GM12878 (cell line): ENCODE measurements around the gene THSD4. TPM values are rescaled to one million over a fixed set of nuclear protein-coding genes. Genes with fewer than 3 reads are reported as not detected.

Source experiments
- ATAC-seq: fragments of 200-7000 bp; cut with Tn5 transposase; 3 replicates; pipeline ENCODE4 v1.9.1; 2020; ENCODE audit warnings: mild to moderate bottlenecking, moderate library complexity
- BruUV-seq: library from RNA; stranded (reverse); fragments of 400-500 nt; replicated peaks from 2 replicates; lab custom pipeline; 2021; lab: Mats Ljungman, UMichigan
- CTCF ChIA-PET: fragments of 300-600 bp; sonication (Branson Sonifier 250); formaldehyde crosslinking; extraction: SDS; loops from one replicate; lab custom pipeline; 2021; ENCODE audit warnings: inconsistent platforms; lab: Yijun Ruan, JAX
- POLR2A ChIA-PET: fragments of 350-600 bp; formaldehyde crosslinking; extraction: SDS; loops from one replicate; lab custom pipeline; 2021; ENCODE audit warnings: inconsistent platforms; lab: Charles Lee
- RAD21 ChIA-PET: fragments of 300-600 bp; sonication (Branson Sonifier 250); formaldehyde crosslinking; loops from one replicate; lab custom pipeline; 2023; ENCODE audit warnings: antibody characterized with exemption; ENCODE audit not compliant: unreplicated experiment; lab: Charles Lee
- SMC1A ChIA-PET: fragments of 300-600 bp; sonication (Branson Sonifier 250); formaldehyde crosslinking; loops from one replicate; lab custom pipeline; 2023; ENCODE audit not compliant: unreplicated experiment, uncharacterized antibody; lab: Charles Lee
- DNase-seq: peaks from one replicate; pipeline ENCODE4 v3.0.0-alpha.2; 2011; ENCODE audit warnings: low read depth, low spot score
- FAIRE-seq: peaks from 3 replicates; lab custom pipeline; 2011; peaks lifted over from hg19 to GRCh38; lab: Jason Lieb, UNC
- H2AFZ ChIP-seq: 2 replicates; pipeline ENCODE4 v1.6.0; 2011; ENCODE audit warnings: low read depth, low read length, control low read depth; ENCODE audit not compliant: control insufficient read depth
- H3K27ac ChIP-seq: 2 replicates; pipeline ENCODE4 v1.5.1; 2011; ENCODE audit warnings: control low read depth; ENCODE audit not compliant: control insufficient read depth, insufficient read depth
- H3K27me3 ChIP-seq, 2 experiments: replicated peaks in 1 of 2; 2 replicates each; pipeline versions ENCODE4 v1.6.0 to v1.6.1; 2011; ENCODE audit warnings: low read length in 1 of 2; ENCODE audit not compliant: control insufficient read depth in 2 of 2, insufficient read depth in 2 of 2
- H3K36me3 ChIP-seq, 2 experiments: 2 replicates each; pipeline ENCODE4 v1.5.1; 2011; ENCODE audit warnings: low read length in 1 of 2; ENCODE audit not compliant: control insufficient read depth in 2 of 2, insufficient read depth in 2 of 2
- H3K4me1 ChIP-seq: 2 replicates; pipeline ENCODE4 v1.6.1; 2011; ENCODE audit warnings: mild to moderate bottlenecking, low read length, moderate library complexity, mixed read lengths; ENCODE audit not compliant: control insufficient read depth, insufficient read depth
- H3K4me2 ChIP-seq: 2 replicates; pipeline ENCODE4 v1.6.0; 2011; ENCODE audit warnings: control low read depth; ENCODE audit not compliant: control insufficient read depth, insufficient read depth
- H3K4me3 ChIP-seq: fragments of 200-600 bp; sonication (generic); 2 replicates; pipeline ENCODE4 v1.5.1; 2016
- H3K79me2 ChIP-seq: 2 replicates; pipeline ENCODE4 v1.6.0; 2011; ENCODE audit warnings: low read length; ENCODE audit not compliant: control insufficient read depth, insufficient read depth
- H3K9ac ChIP-seq: 2 replicates; pipeline ENCODE4 v1.8.0; 2011; ENCODE audit warnings: low read length, control low read depth, mixed read lengths; ENCODE audit not compliant: control insufficient read depth, insufficient read depth
- H3K9me3 ChIP-seq: replicated peaks from 3 replicates; pipeline ENCODE4 v1.5.1; 2011; ENCODE audit warnings: mild to moderate bottlenecking, low read length; ENCODE audit not compliant: control insufficient read depth, insufficient read depth
- H4K20me1 ChIP-seq: 2 replicates; pipeline ENCODE4 v1.6.0; 2011; ENCODE audit not compliant: control insufficient read depth, insufficient read depth
- CBX3 ChIP-seq: fragments of 200-600 bp; sonication (generic); IDR thresholded peaks from 2 replicates; pipeline ENCODE4 v1.6.1; 2016; ENCODE audit warnings: low read depth, borderline replicate concordance
- CUX1 ChIP-seq: IDR thresholded peaks from 2 replicates; pipeline ENCODE4 v1.6.1; 2012; ENCODE audit warnings: improper control_type of control experiment, low read depth, low read length; ENCODE audit not compliant: insufficient replicate concordance
- HDAC2 ChIP-seq: fragments of 200-600 bp; sonication (generic); IDR thresholded peaks from 2 replicates; pipeline ENCODE4 v1.6.1; 2017
- IRF5 ChIP-seq: fragments of 450-650 bp; IDR thresholded peaks from 2 replicates; pipeline ENCODE4 v1.6.1; 2017; ENCODE audit warnings: borderline replicate concordance
- PML ChIP-seq: IDR thresholded peaks from 2 replicates; pipeline ENCODE4 v1.6.1; 2012; ENCODE audit warnings: low read length, inconsistent platforms
- SKIL ChIP-seq: fragments of 450-650 bp; IDR thresholded peaks from 2 replicates; pipeline ENCODE4 v1.6.1; 2017; ENCODE audit warnings: mild to moderate bottlenecking, low read depth, inconsistent platforms; ENCODE audit not compliant: poor library complexity, severe bottlenecking
- STAT3 ChIP-seq: IDR thresholded peaks from 2 replicates; pipeline ENCODE4 v1.6.1; 2011; ENCODE audit warnings: low read depth, low read length, improper control_type of control experiment
- TAF1 ChIP-seq: IDR thresholded peaks from 2 replicates; pipeline ENCODE4 v1.6.1; 2011; ENCODE audit warnings: mild to moderate bottlenecking, low read depth, low read length, borderline replicate concordance
- WGBS: methylation state at CpG from one replicate; pipeline ENCODE4 v1.1.6; 2016; ENCODE audit warnings: low lambda C conversion rate; ENCODE audit not compliant: insufficient replicate concordance, insufficient coverage; ENCODE audit errors: missing lambda C conversion rate; 5-methylcytosine and 5-hydroxymethylcytosine counted together
- in situ Hi-C: fragments of 300-500 bp; cut with MboI; formaldehyde crosslinking; loops from 9 replicates; pipeline ENCODE4 v1.14.3; 2018; ENCODE audit warnings: mixed read lengths
- intact Hi-C: fragments of 100-400 bp; cut with micrococcal nuclease; formaldehyde crosslinking; loops from one replicate; pipeline ENCODE4 v1.14.2; 2022; ENCODE audit not compliant: unreplicated experiment
- polyA plus RNA-seq, 11 experiments: library from polyadenylated mRNA; depleted of rRNA in 4 of 11; unstranded in 6 of 11; stranded (reverse) in 5 of 11; fragments of >200 nt; fragmentation: Nextera tagmentation in 4 of 11; fragmentation: Illumina TruSeq in 1 of 11; extraction: Ambion mirVana in 4 of 11; extraction: Trizol in 1 of 11; gene quantifications; 1 replicate in 1 of 11; 2 replicates in 10 of 11; pipeline versions ENCODE4 v1.2.1 to v1.2.3, GENCODE V29; 2011 to 2016; ENCODE audit warnings: inconsistent platforms in 2 of 11, missing spikeins in 2 of 11, low read depth in 1 of 11
- total RNA-seq, 4 experiments: library from RNA; depleted of rRNA in 3 of 4; stranded (reverse); fragments of >200 nt in 3 of 4; fragmentation: Illumina TruSeq in 1 of 4; extraction: Trizol in 1 of 4; gene quantifications; 2 replicates each; pipeline versions ENCODE4 v1.2.1 to v1.2.3, GENCODE V29; 2013 to 2021

The THSD4 gene
- total and polyA plus RNA-seq, 10 of the 15 experiments (the other 5 are each of a cell fraction or from before 2014, with no cell fraction given), result 0.04 to 0.13 (median 0.05) TPM; not detected in 7

GRCh38 chr15:71509139-71509538 lies 393.9 kb downstream of the THSD4 start (continued):
- TF ChIP-seq PML (no peak), CUX1 (no peak), STAT3 (no peak)

DNA sequence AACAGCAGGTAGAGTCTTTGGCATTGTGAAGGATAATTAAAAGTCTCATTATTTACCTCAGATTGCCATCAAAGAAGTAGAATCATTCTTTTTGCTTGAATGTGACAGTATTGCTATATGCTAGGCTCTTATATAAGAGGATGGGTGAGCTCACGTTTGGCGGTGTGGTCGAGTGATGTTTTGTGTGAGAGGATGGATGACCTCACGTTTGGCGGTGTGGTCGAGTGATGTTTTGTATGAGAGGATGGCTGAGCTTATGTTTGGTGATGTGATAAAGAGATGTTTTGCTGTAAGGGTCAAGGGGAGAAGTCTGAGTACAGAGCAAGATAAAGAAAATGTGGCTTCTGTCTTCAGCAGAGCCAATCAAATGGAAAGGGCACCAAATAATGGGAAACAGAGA lies 395.5 kb downstream of the THSD4 start:
- no peaks in the 10 kb centered on the region for H3K79me2 ChIP-seq
- DNase-seq, result no peak
- FAIRE-seq, result no peak
- CTCF ChIA-PET, result no interaction called here
- peaks cover 22% of the 10 kb centered on the region for H3K4me1 ChIP-seq
- H3K9me3 ChIP-seq, result peaks cover 3% of the 10 kb centered on the region; the same call in 1 of the 3 replicates
- H3K9ac ChIP-seq, result no peak overlapping the region
- H3K27me3 ChIP-seq, result 0 out of 4 replicates have a peak, but pooled peaks cover 0 to 3% of the 10 kb centered on the region in 2 experiments
- TF ChIP-seq TAF1 (no peak), CUX1 (no peak), CBX3 (no peak), SKIL (no peak), HDAC2 (no peak), IRF5 (no peak)
- ATAC-seq, result no peak
- in situ Hi-C loops, result no loop called here
- H2AFZ ChIP-seq, result no peak overlapping the region
- intact Hi-C loops, result no loop called here
- no peaks in the 10 kb centered on the region; the same call in 1 of the 2 replicates for H4K20me1 ChIP-seq
- POLR2A ChIA-PET, result no interaction called here
- WGBS, result 57% methylated on average over 6 of the region's 6 CpGs
- H3K4me2 ChIP-seq, result no peak overlapping the region
- no peak overlapping the region for H3K27ac ChIP-seq
- no TSS peak for BruUV-seq
- H3K36me3 ChIP-seq, result no peaks in the 10 kb centered on the region
- RAD21 ChIA-PET, result no interaction called here
- SMC1A ChIA-PET, result no interaction called here
- no peak overlapping the region for H3K4me3 ChIP-seq
